Neural cell (in vitro differentiated cells): Measurements from ENCODE around the gene NDUFV1. TPM values are rescaled to one million over a fixed set of nuclear protein-coding genes. Genes with fewer than 3 reads are reported as not detected.

Source experiments
- H2AFZ ChIP-seq: fragments of 200-600, 300-800 bp; sonication (generic), shearing (Covaris generic); 2 replicates; pipeline ENCODE4 v1.6.0; 2014; ENCODE audit warnings: low read depth, mild to moderate bottlenecking, antibody characterized with exemption, low read length, moderate library complexity
- H3F3A ChIP-seq: fragments of 200-600 bp; shearing (Covaris generic); 2 replicates; pipeline ENCODE4 v1.6.1; 2016; ENCODE audit warnings: mild to moderate bottlenecking, moderate library complexity, mixed read lengths, antibody characterized with exemption, low read length; ENCODE audit not compliant: insufficient read depth, poor library complexity, severe bottlenecking
- H3K27ac ChIP-seq: fragments of 200-600, 300-800 bp; sonication (generic), shearing (Covaris generic); 2 replicates; pipeline ENCODE4 v1.5.1; 2014; ENCODE audit warnings: mild to moderate bottlenecking, low read length, moderate library complexity
- H3K27me3 ChIP-seq: fragments of 300-800, 200-600 bp; sonication (generic), shearing (Covaris generic); 2 replicates; pipeline ENCODE4 v1.6.0; 2014; ENCODE audit warnings: mild to moderate bottlenecking, low read depth, low read length, moderate library complexity; ENCODE audit not compliant: insufficient read depth
- H3K36me3 ChIP-seq: fragments of 300-800, 200-600 bp; sonication (generic), shearing (Covaris generic); 2 replicates; pipeline ENCODE4 v1.5.1; 2014; ENCODE audit warnings: mild to moderate bottlenecking, antibody characterized with exemption, low read length, moderate library complexity; ENCODE audit not compliant: insufficient read depth
- H3K4me2 ChIP-seq: fragments of 300-800, 200-600 bp; sonication (generic), shearing (Covaris generic); 2 replicates; pipeline ENCODE4 v1.6.0; 2014; ENCODE audit warnings: mild to moderate bottlenecking, low read length
- H3K4me3 ChIP-seq: fragments of 300-800, 200-600 bp; sonication (generic), shearing (Covaris generic); 2 replicates; pipeline ENCODE4 v1.5.1; 2014; ENCODE audit warnings: mild to moderate bottlenecking, low read length, moderate library complexity
- H3K79me2 ChIP-seq: fragments of 200-600 bp; shearing (Covaris generic); replicated peaks from 2 replicates; pipeline ENCODE4 v1.6.0; 2014; ENCODE audit warnings: mild to moderate bottlenecking, low read length, moderate library complexity; ENCODE audit not compliant: insufficient read depth
- H3K9ac ChIP-seq: fragments of 300-800, 200-600 bp; sonication (generic), shearing (Covaris generic); 2 replicates; pipeline ENCODE4 v1.6.1; 2016; ENCODE audit warnings: mild to moderate bottlenecking, low read length, mixed read lengths
- H3K9me2 ChIP-seq: fragments of 200-600 bp; shearing (Covaris generic); 2 replicates; pipeline ENCODE4 v1.6.1; 2016; ENCODE audit warnings: mild to moderate bottlenecking, low read length, mixed read lengths; ENCODE audit not compliant: insufficient read depth
- H3K9me3 ChIP-seq: fragments of 200-600, 300-800 bp; sonication (generic), shearing (Covaris generic); 2 replicates; pipeline ENCODE4 v1.6.1; 2016; ENCODE audit warnings: mild to moderate bottlenecking, mixed run types, low read length, moderate library complexity, mixed read lengths
- H4K20me1 ChIP-seq: fragments of 200-600 bp; shearing (Covaris generic); 2 replicates; pipeline ENCODE4 v1.6.1; 2016; ENCODE audit warnings: mild to moderate bottlenecking, mixed run types; ENCODE audit not compliant: insufficient read depth
- EP300 ChIP-seq: fragments of 450-650 bp; conservative IDR thresholded peaks from 2 replicates; pipeline ENCODE4 v1.6.1; 2014; ENCODE audit warnings: antibody characterized with exemption, mild to moderate bottlenecking, moderate library complexity; ENCODE audit not compliant: poor library complexity, severe bottlenecking
- EZH2 ChIP-seq: fragments of 200-600, 300-800 bp; shearing (Covaris generic), sonication (generic); IDR thresholded peaks from 2 replicates; pipeline ENCODE4 v1.6.1; 2014; ENCODE audit warnings: antibody characterized with exemption, low read length, borderline replicate concordance, mild to moderate bottlenecking; ENCODE audit not compliant: insufficient read depth, poor library complexity, severe bottlenecking
- MXI1 ChIP-seq: fragments of 450-650 bp; conservative IDR thresholded peaks from 2 replicates; pipeline ENCODE4 v1.6.1; 2014; ENCODE audit warnings: antibody characterized with exemption, mild to moderate bottlenecking; ENCODE audit not compliant: poor library complexity, severe bottlenecking
- POLR2AphosphoS5 ChIP-seq: IDR thresholded peaks from 2 replicates; pipeline ENCODE4 v1.6.1; 2012
- RAD21 ChIP-seq: fragments of 450-650 bp; conservative IDR thresholded peaks from 2 replicates; pipeline ENCODE4 v1.6.1; 2014; ENCODE audit warnings: antibody characterized with exemption, mild to moderate bottlenecking, moderate library complexity
- SMC3 ChIP-seq: fragments of 450-650 bp; conservative IDR thresholded peaks from 2 replicates; pipeline ENCODE4 v1.6.1; 2014; ENCODE audit warnings: antibody characterized with exemption, mild to moderate bottlenecking, moderate library complexity; ENCODE audit not compliant: poor library complexity
- TAF1 ChIP-seq: IDR thresholded peaks from 2 replicates; pipeline ENCODE4 v1.6.1; 2012; ENCODE audit warnings: low read depth
- polyA plus RNA-seq: library from polyadenylated mRNA; depleted of rRNA; stranded (reverse); fragments of >200 nt; gene quantifications from 2 replicates; pipeline ENCODE4 v1.2.3, GENCODE V29; 2014
- TF ChIP-seq, protein P1 (sequence below): fragments of 450-650 bp; IDR thresholded peaks from 2 replicates; pipeline ENCODE4 v1.5.1; 2014; ENCODE audit warnings: antibody characterized with exemption, mild to moderate bottlenecking, moderate library complexity; ENCODE audit not compliant: poor library complexity, severe bottlenecking
- TF ChIP-seq, protein P2 (sequence below): IDR thresholded peaks from 2 replicates; pipeline ENCODE4 v1.6.1; 2012; ENCODE audit warnings: borderline replicate concordance

NDUFV1 gene
- polyA plus RNA-seq, 1 donor from 2014 or later: 393 TPM

DNA sequence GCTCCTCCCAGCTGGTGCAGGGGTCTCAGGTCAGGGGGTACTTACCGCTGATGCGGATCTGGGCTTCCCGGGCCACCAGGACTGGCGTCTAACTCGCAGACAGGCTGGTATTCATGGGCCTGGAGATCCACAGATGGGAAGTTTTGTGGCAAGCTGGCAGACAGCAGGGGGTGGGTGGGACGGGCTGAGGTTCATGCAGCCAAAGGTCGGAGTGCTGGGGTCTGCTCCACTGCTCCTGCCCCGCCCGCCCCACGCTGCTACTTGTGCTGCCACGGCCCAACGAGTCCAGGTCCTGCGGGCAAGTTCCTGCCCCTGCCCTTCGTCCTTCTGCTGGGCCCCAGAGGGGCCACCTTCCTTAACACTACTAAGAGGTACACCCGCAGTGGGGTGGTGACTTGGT, 40.7 kb downstream of the NDUFV1 start:
- Histone ChIP-seq H3K9ac (no peak overlapping the region), H3K9me2 (no peaks in the 10 kb centered on the region), H3K9me3 (no peaks in the 10 kb centered on the region), H3K27me3 (no peaks in the 10 kb centered on the region), H3F3A (no peaks in the 10 kb centered on the region), H4K20me1 (no peaks in the 10 kb centered on the region), H3K4me3 (no peak overlapping the region), H3K36me3 (no peaks in the 10 kb centered on the region), H3K79me2 (no peaks in the 10 kb centered on the region), H3K27ac (no peak overlapping the region), H2AFZ (no peak overlapping the region), H3K4me2 (no peak overlapping the region)
- no peak for TF ChIP-seq EP300

DNA sequence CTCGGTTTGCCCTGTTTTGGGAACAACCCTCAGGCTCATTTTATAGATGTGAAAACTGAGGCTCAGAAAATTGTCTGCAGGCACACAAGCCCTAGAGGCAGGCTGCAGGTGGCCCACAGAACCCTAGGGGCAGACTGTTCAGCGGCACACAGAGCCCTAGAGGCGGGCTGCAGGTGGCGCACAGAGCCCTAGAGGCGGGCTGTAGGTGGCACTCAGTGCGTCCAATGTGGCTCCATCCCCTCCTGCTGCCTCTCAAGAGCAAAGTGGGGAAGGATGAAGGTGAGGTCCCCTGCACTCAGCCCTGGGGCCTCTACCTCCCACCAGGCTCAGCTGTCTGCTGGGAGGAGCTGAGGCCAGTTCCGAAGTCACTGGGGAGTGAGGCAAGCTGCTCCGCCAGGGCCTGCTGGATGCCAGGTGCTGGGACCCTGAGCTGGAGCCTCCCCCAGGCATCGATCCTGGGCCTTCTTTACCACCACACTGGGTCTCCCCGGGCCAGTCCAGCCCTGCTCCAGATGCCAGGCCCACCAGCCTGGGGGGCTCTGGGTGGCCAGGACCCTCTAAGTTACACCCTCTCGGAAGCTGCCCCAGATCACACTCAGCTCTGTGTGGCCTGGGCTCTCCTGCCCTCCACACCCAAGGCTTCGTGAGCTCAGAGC, 41.5 kb downstream of the NDUFV1 start:
- no peaks in the 10 kb centered on the region for H3K27me3 ChIP-seq
- H3K4me3 ChIP-seq: no peak overlapping the region
- H3K9me2 ChIP-seq: no peaks in the 10 kb centered on the region
- no peak overlapping the region for H3K9ac ChIP-seq
- H3K79me2 ChIP-seq: no peaks in the 10 kb centered on the region
- no peaks in the 10 kb centered on the region for H3K36me3 ChIP-seq
- no peak overlapping the region for H3K27ac ChIP-seq
- H3F3A ChIP-seq: no peaks in the 10 kb centered on the region
- no peaks in the 10 kb centered on the region for H3K9me3 ChIP-seq
- no peak overlapping the region for H2AFZ ChIP-seq
- no peak for TF ChIP-seq SMC3
- TF ChIP-seq EZH2: no peak
- no peak overlapping the region for H3K4me2 ChIP-seq
- H4K20me1 ChIP-seq: no peaks in the 10 kb centered on the region

DNA sequence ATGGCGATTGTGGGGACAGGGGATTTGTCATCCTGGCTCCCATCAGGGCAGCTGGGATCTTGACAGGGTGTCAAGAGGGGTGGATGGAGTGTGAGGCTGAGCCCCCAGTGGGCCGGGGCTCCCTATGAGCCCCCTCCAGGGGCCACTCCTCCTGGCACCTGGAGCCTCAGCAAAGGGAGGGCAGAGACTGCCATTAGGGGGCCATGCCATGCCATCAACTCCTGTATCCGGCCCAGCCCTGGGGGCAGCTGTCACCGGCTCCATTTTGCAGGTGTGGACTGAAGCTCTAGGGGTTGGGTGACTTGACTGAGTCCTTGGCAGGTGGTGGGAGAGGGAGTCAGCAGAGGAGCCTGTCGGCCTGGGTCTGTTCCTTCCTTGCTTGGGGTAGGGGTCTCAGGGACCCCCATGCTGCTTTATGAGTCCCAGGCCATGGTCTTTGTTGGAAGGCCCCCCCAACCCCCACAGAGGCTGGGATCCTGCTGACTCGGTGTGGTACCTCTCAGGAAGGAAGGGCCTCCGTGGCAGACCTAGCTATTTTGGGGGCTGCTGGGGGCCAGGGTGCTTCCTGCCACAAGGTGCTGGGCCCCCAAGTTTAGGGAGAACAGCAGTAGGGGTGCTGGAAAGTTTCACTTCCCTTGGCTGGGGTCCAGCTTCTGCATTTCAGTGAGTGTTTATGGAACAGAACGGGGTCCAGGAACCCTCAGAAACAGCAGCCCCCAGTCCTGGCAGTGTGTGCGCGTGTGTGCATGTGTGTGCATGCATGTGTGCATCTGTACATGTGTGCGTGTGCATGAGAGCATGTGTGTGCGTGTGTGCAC, 42.3 kb downstream of the NDUFV1 start:
- Histone ChIP-seq H3K9me2 (no peaks in the 10 kb centered on the region), H3F3A (no peaks in the 10 kb centered on the region), H3K4me2 (no peak overlapping the region), H3K9ac (no peak overlapping the region), H3K36me3 (no peaks in the 10 kb centered on the region), H4K20me1 (no peaks in the 10 kb centered on the region), H3K9me3 (no peaks in the 10 kb centered on the region), H3K4me3 (no peak overlapping the region), H3K79me2 (no peaks in the 10 kb centered on the region), H3K27ac (no peak overlapping the region), H2AFZ (no peak overlapping the region), H3K27me3 (no peaks in the 10 kb centered on the region)
- TF ChIP-seq EP300: no peak

DNA sequence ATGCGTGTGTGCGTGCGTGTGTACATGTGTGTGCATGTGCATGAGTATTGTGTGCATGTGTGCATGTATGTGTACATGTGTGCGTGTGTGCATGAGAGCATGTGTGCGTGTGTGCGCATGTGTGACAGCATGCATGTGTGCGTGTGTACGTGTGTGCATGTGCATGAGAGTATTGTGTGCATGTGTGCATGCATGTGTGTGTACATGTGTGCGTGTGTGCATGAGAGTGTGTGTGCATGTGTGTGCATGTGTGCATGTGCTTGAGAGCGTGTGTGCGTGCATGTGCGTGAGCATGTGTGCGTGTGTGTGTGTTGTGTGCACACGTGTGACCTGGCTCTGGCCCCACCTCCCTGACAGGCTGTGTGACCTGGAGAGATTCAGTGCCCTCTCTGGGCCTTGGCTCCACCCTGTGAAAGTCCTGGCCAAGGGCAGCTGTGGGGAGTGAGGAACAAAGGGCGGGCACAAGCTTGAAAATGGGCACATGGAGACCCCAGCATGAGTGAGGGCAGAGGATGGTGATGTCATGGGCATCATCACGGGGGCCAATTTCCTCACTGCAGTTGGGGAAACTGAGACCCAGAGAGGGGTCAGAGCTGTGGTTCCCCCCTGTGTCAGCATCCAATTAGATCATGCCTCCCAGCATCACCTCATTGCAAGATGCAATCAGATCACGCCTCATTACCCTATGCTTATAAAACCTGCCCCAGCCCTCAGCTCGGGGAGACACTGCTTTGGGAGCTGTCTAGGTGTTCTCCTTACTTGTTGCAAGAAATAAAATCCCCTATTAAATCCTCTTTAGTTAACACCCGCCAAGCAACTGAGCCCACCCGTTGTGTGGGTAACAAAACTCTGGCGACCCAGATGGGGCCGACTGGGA, 43.1 kb downstream of the NDUFV1 start:
- Histone ChIP-seq H4K20me1 (no peaks in the 10 kb centered on the region), H3F3A (no peaks in the 10 kb centered on the region), H3K9me3 (no peaks in the 10 kb centered on the region), H3K9me2 (no peaks in the 10 kb centered on the region), H3K27ac (no peak overlapping the region), H3K36me3 (no peaks in the 10 kb centered on the region), H3K27me3 (no peaks in the 10 kb centered on the region), H3K4me2 (no peak overlapping the region), H2AFZ (no peak overlapping the region), H3K4me3 (no peak overlapping the region), H3K79me2 (no peaks in the 10 kb centered on the region), H3K9ac (no peak overlapping the region)
- TF ChIP-seq TAF1 (no peak), SMC3 (no peak), EZH2 (no peak), POLR2AphosphoS5 (no peak), MXI1 (no peak), EP300 (no peak), RAD21 (no peak)
- TF ChIP-seq, protein P1, sequence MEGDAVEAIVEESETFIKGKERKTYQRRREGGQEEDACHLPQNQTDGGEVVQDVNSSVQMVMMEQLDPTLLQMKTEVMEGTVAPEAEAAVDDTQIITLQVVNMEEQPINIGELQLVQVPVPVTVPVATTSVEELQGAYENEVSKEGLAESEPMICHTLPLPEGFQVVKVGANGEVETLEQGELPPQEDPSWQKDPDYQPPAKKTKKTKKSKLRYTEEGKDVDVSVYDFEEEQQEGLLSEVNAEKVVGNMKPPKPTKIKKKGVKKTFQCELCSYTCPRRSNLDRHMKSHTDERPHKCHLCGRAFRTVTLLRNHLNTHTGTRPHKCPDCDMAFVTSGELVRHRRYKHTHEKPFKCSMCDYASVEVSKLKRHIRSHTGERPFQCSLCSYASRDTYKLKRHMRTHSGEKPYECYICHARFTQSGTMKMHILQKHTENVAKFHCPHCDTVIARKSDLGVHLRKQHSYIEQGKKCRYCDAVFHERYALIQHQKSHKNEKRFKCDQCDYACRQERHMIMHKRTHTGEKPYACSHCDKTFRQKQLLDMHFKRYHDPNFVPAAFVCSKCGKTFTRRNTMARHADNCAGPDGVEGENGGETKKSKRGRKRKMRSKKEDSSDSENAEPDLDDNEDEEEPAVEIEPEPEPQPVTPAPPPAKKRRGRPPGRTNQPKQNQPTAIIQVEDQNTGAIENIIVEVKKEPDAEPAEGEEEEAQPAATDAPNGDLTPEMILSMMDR: no peak
- TF ChIP-seq, protein P2, sequence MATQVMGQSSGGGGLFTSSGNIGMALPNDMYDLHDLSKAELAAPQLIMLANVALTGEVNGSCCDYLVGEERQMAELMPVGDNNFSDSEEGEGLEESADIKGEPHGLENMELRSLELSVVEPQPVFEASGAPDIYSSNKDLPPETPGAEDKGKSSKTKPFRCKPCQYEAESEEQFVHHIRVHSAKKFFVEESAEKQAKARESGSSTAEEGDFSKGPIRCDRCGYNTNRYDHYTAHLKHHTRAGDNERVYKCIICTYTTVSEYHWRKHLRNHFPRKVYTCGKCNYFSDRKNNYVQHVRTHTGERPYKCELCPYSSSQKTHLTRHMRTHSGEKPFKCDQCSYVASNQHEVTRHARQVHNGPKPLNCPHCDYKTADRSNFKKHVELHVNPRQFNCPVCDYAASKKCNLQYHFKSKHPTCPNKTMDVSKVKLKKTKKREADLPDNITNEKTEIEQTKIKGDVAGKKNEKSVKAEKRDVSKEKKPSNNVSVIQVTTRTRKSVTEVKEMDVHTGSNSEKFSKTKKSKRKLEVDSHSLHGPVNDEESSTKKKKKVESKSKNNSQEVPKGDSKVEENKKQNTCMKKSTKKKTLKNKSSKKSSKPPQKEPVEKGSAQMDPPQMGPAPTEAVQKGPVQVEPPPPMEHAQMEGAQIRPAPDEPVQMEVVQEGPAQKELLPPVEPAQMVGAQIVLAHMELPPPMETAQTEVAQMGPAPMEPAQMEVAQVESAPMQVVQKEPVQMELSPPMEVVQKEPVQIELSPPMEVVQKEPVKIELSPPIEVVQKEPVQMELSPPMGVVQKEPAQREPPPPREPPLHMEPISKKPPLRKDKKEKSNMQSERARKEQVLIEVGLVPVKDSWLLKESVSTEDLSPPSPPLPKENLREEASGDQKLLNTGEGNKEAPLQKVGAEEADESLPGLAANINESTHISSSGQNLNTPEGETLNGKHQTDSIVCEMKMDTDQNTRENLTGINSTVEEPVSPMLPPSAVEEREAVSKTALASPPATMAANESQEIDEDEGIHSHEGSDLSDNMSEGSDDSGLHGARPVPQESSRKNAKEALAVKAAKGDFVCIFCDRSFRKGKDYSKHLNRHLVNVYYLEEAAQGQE: no peak
